Left renal cortex interstitium (tissue), 4 donors: Measurements from ENCODE around the gene CDH26. TPM values are rescaled to one million over a fixed set of nuclear protein-coding genes. Genes with fewer than 3 reads are reported as not detected.
"Not testable (repeated sequence)": the region's sequence is repeated elsewhere in the genome, so short reads cannot be mapped to it uniquely, and the experiment has no call there.

Experiments used
- DNase-seq, 4 donors: peaks; one replicate each; pipeline ENCODE4 v3.0.0-alpha.2; 2013; ENCODE audit warnings: low read depth in 4 of 4, low spot score in 2 of 4, missing footprints in 1 of 4
- polyA plus RNA-seq, 4 donors: library from polyadenylated mRNA; unstranded; fragments of 120-200 nt; gene quantifications; one replicate each; pipeline ENCODE4 v1.2.1, GENCODE V29; 2013; ENCODE audit not compliant: insufficient read length in 4 of 4

The CDH26 gene
- polyA plus RNA-seq, 4 donors: 0.27 to 1.7 (median 1.0) TPM

- no peak for DNase-seq
Measured at GRCh38 chr20:60039526-60039925, 81.3 kb downstream of the CDH26 start.

GRCh38 chr20:60040471-60041162, 82.4 kb downstream of the CDH26 start:
- no peak for DNase-seq

DNA sequence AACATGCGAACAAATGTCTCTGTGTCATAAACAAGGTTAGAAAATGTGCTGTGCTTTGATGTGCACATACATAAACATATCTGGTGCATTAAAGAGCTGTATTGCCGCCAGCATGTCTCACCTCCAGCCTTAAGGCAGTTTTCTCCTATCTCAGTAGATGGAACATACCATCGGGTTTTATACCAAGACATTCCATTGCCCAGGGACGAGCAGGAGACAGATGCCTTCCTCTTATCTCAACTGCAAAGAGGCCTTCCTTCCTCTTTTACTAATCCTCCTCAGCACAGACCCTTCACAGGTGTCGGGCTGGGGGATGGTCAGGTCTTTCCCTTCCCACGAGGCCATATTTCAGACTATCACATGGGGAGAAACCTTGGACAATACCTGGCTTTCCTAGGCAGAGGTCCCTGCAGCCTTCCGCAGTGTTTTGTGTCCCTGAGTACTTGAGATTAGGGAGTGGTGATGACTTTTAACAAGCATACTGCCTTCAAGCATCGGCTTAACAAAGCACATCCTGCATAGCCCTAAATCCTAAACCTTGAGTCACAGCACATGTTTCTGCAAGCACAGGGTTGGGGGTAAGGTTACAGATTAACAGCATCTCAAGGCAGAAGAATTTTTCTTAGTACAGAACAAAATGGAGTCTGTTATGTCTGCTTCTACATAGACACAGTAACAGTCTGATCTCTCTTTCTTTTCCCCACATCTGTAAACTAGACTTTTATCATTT, 83.4 kb downstream of the CDH26 start:
- DNase-seq: not testable (repeated sequence)

DNA sequence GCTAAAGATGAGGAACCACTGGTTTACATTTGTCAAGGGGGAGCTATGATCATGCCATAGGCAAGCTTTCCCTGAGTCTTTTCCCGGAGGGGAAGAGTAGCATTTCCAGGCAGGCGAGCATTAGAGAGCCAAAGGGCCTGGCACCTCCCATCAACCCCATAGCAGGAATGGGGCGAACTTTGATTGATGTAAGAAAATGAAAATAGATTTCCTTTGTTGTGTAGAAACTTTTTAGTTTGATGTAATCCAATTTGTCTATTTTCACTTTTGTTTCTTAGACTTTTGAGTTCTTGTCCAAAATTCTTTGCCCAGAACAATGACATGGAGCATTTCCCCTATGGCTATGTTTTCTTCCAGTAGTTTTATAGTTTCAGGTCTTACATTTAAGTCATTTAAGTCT, 85.2 kb downstream of the CDH26 start:
- no peak for DNase-seq

DNA sequence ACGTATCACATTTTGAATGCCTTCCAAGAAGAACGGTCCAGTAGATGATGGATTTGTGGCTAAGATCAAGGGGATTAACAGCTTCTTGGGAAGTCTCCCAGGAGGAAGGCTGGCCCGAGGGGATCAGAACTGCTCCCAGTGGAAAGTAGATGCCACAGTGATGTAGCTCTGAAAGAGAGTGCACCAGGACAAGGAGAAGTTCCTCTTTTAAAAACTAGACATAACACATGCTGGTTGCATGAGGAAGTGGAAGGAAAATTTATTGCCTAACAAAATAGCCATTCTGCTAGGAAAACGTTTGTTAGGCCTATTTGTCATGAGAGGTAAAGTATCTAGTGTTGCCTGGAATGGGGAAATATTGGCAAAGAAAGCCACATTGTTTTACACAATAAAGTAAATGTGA, 87.8 kb downstream of the CDH26 start:
- DNase-seq: no peak

DNA sequence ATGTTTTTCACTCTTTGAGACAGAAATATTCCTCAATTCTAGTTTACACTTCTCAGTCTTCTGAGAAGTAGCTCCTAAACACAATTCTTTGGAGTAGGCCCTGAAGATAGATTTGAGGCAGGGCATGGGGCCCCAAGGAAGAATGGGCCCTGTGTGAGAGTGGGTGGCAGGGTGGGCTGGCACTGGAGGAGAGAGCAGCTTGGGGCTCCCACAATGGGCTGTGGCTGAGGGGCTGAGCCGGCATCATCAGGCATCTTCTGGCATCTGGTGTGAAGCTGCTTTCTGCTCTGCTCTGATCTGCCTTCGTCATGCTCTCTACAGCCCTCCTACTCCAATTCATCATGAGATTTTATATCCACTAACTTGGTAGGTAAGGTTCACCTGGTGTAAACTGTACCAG, 88.2 kb downstream of the CDH26 start:
- no peak for DNase-seq

- DNase-seq: no peak
Measured at GRCh38 chr20:60046860-60047259, 88.6 kb downstream of the CDH26 start.

GRCh38 chr20:60048634-60049521, 90.7 kb downstream of the CDH26 start:
- DNase-seq: no peak

- DNase-seq: no peak
Measured at GRCh38 chr20:60049601-60050000, 91.4 kb downstream of the CDH26 start.

DNA sequence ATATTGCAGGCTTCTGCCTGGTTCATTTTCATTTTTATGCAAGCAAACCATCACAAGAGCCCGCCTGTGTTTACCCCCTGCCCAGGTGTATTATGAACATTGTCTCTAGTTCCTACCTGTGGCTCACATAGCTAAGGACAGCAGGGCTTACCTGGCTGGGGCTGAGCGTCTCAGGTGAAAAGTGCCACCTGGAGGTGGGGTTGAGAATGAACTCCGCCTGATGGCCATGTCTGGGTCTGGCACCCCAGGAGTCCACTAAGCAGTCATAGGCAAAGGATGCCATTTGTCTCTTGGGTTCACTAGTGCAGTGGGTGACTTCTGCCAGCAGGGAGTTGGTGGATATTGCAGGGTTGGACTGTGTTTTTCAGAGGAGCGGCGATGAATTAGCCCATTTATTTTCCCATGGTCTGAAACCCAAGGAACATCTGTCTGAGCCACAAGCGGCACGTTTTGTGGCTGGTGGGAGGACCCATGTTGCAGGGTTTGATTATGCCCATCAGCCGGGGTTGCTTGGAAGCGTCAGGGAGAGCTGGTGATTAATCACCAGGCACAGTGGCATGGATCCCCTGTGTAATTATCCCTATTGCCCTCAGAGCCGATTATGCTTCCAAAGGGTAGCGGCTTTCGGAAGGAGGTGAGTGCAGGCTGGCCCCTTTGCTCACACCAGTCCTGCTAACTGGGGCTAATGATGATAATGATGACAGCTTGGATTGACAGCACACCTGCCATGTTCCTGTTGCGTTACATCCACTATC, 92.1 kb downstream of the CDH26 start:
- no peak for DNase-seq

- DNase-seq: no peak
Measured at GRCh38 chr20:60051911-60052310, 93.7 kb downstream of the CDH26 start.

DNA sequence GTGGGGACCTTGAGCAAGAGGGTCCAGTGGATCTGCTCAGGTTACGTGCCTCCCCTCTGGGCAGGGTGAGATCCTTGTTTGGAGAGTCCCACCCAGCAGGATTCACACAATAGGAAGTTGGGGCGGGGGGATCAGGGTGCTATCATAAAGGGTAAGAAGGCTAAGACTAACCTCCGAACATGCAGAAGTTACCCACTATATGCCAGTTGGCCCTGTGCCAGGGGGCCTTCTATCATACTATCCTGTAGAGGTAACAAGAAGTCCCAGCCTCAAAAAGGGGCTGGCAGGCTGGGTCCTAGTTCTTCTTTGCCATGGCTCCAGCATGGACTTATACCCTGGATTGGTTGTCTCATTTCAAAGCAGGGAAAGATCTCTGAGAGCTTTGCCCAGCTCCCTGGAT, 94.1 kb downstream of the CDH26 start:
- no peak for DNase-seq

DNA sequence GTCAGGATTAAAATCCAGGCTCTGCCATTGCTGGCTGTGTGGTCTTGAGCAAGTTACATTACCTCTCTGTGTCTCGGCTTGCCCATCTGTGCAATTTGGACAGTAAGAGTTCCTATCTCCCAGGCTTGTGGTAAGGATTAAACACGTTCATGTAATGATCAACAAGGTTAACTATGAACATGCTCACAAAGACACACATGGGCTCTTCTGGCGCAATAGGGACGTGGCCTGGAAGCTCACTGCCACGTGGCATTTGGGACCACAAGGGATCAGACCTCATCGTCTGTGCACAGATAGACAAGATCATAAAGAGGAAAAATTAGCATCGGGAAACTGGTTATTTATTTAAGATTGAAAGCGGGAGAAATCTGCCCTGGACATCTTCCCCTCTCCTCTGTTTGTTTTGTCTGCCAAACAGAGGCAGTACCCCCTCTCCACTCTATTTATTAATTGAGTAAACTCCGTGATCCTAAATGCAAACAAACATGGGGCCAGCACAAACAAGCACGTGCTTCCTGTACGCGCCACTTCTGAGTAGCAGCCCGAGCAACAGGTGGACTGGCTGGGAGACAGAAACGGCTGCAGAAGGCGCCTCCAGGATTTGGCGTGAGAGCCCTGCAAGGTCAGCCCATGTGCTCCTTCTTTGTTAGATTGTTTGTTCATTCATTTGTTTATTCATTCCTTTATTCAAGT, 95.0 kb downstream of the CDH26 start:
- DNase-seq: no peak

GRCh38 chr20:60053818-60054190, 95.6 kb downstream of the CDH26 start:
- DNase-seq: no peak

GRCh38 chr20:60054716-60055634, 96.8 kb downstream of the CDH26 start:
- DNase-seq: no peak

DNA sequence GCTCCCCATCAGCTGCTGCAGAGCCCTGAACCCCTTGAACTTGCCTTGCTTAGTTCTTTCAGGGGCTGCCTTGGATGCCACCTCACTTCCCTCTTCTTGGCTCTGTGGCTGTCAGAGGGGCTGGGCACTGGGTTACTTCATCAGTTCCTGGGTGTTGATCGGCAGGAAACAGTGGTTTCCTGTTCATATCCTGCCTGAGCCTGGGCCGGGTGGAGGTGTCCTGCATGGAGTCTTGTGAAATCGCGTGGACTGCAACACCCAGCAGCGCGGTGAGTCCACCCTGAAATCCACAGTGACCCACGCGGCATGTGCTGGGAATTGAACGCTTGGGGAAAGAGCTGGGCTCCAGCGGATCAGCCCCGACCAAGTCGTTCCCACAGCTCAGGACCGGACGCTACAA, 97.5 kb downstream of the CDH26 start:
- DNase-seq: no peak

DNA sequence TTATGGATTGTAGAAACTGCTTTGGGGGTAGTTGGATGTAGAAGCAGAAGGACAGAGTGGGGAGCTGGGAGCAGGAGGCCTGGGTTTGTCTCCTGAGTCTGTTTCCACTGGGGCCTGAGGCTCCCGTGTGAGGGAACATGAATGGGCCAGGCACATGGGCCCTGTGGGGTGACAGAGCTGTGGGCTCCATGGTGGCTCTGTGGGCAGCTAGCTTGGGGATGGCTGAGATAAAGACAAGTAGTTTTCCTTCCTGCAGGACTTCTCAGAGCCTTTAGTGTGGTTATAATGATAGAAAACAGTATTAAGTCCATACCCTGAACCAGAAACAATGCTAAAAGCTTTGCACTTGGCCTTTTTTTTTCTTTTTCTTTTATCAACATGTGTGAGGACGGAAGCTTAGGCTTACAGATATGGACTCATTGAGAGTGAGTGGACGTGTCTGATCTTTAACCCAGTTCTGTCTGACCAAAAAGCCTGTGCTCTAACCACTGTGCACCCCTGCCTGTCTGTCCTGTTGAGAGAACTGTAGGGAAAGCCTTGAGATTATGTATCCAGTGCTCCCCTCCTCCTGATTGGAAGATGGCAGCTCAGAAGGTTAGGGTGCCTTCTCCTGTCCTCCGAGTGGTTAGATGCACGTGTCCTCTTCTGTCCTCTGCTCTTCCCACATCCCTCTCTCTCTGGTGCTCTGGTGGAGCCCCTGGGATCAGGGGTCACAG, 98.3 kb downstream of the CDH26 start:
- no peak for DNase-seq

DNA sequence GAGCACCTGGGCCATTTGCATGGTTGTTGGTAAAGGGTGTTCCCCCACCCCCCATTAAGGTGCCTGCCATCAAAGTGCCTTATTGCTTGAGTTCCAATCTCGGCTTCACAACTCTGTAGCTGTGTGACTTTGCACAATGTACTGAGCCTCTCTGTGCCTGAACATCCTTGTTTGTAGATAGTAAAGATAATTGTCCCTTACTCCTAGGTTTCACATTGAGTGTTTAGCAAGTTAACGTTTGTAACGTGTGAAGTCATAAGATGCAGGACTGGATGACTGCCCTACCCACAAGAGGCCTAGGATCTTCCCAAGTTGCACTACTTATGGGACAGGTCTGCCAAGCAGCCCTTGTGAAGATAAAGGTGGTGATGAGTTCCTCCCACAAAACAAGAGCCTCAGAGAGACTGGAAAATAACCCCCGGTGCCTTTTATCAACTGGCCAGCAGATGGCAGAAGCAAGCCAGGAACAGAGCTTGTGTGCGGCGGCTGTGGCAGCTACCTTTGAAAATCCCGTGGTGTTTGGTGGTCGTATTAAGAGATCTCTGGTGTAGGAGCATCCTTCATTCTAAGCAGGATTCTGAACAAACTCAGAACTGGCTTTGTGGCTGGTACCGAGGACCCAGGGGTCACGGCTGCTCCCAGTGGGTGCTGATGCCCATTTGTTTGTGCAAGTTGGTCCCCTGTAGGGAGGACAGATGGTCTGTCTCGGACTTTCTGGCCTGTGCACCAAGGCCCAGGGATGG, 99.1 kb downstream of the CDH26 start:
- peak; percentile 28 to 66 (median 51) for DNase-seq
